Caco-2 (cell line): ENCODE measurements around the gene UBE2L5. TPM values are rescaled to one million over a fixed set of nuclear protein-coding genes. Genes with fewer than 3 reads are reported as not detected.

Experiments used
- BruUV-seq: library from RNA; stranded (reverse); fragments of 400-500 nt; replicated peaks from 2 replicates; lab custom pipeline; 2021; lab: Mats Ljungman, UMichigan
- CTCF ChIA-PET: fragments of 300-600 bp; sonication (Branson Sonifier 250); formaldehyde crosslinking; loops from one replicate; lab custom pipeline; 2022; ENCODE audit warnings: antibody characterized with exemption; lab: Charles Lee
- POLR2A ChIA-PET: fragments of 300-600 bp; sonication (Branson Sonifier 250); formaldehyde crosslinking; loops from one replicate; lab custom pipeline; 2022; ENCODE audit warnings: antibody characterized with exemption; lab: Charles Lee
- DNase-seq, 2 experiments: peaks; one replicate each; pipeline versions ENCODE4 v3.0.0 to v3.0.0-alpha.2; 2020 to 2022
- H3K27me3 ChIP-seq: replicated peaks from 2 replicates; pipeline ENCODE4 v1.6.0; 2011; ENCODE audit warnings: low read length; ENCODE audit not compliant: control insufficient read depth, insufficient read depth
- H3K36me3 ChIP-seq: 2 replicates; pipeline ENCODE4 v1.5.1; 2011; ENCODE audit warnings: low read length; ENCODE audit not compliant: control insufficient read depth, insufficient read depth
- H3K4me1 ChIP-seq: fragments of 250-450 bp; sonication (Bioruptor Pico); 2 replicates; pipeline ENCODE4 v1.5.1; 2020; ENCODE audit warnings: mild to moderate bottlenecking
- H3K4me3 ChIP-seq: 2 replicates; pipeline ENCODE4 v1.5.1; 2011; ENCODE audit warnings: low read depth, mild to moderate bottlenecking, control low read depth, low read length
- H3K9me3 ChIP-seq: fragments of 250-450 bp; sonication (Bioruptor Pico); 2 replicates; pipeline ENCODE4 v1.5.1; 2020; ENCODE audit warnings: mild to moderate bottlenecking, moderate library complexity
- H3K27ac Mint-ChIP-seq: one replicate; pipeline ENCODE4 v1.8.0; 2022; ENCODE audit warnings: mixed read lengths; ENCODE audit not compliant: unreplicated experiment
- H3K27me3 Mint-ChIP-seq: one replicate; pipeline ENCODE4 v1.8.0; 2022; ENCODE audit warnings: mixed read lengths; ENCODE audit not compliant: insufficient read depth, unreplicated experiment
- H3K36me3 Mint-ChIP-seq: one replicate; pipeline ENCODE4 v1.8.0; 2022; ENCODE audit warnings: mild to moderate bottlenecking, mixed read lengths; ENCODE audit not compliant: insufficient read depth, unreplicated experiment
- H3K4me1 Mint-ChIP-seq: one replicate; pipeline ENCODE4 v1.8.0; 2022; ENCODE audit warnings: low read depth, mixed read lengths; ENCODE audit not compliant: unreplicated experiment
- H3K4me3 Mint-ChIP-seq: one replicate; pipeline ENCODE4 v1.8.0; 2022; ENCODE audit warnings: mild to moderate bottlenecking, moderate library complexity, mixed read lengths; ENCODE audit not compliant: unreplicated experiment
- H3K9me3 Mint-ChIP-seq: one replicate; pipeline ENCODE4 v1.8.0; 2022; ENCODE audit warnings: mixed read lengths; ENCODE audit not compliant: unreplicated experiment
- intact Hi-C: fragments of 100-400 bp; cut with micrococcal nuclease; formaldehyde crosslinking; loops from one replicate; pipeline ENCODE4 v1.10.0; 2022; ENCODE audit not compliant: unreplicated experiment
- total RNA-seq: library from RNA; stranded (reverse); gene quantifications from 2 replicates; pipeline ENCODE4 v1.2.3, GENCODE V29; 2022
- TF ChIP-seq, protein P1 (sequence below), 2 experiments: fragments of 200-600 bp in 1 of 2; IDR thresholded peaks; 1 replicate in 1 of 2; 2 replicates in 1 of 2; pipeline versions ENCODE4 v1.5.1 to v1.8.0; 2011 to 2022; ENCODE audit warnings: antibody characterized with exemption in 1 of 2, control low read depth in 1 of 2, inconsistent platforms in 1 of 2, low read depth in 1 of 2, low read length in 1 of 2, mild to moderate bottlenecking in 1 of 2, moderate library complexity in 1 of 2; ENCODE audit not compliant: insufficient read depth in 1 of 2, severe bottlenecking in 1 of 2, unreplicated experiment in 1 of 2

UBE2L5 gene
- total RNA-seq, 1 experiment from 2014 or later: not detected

DNA sequence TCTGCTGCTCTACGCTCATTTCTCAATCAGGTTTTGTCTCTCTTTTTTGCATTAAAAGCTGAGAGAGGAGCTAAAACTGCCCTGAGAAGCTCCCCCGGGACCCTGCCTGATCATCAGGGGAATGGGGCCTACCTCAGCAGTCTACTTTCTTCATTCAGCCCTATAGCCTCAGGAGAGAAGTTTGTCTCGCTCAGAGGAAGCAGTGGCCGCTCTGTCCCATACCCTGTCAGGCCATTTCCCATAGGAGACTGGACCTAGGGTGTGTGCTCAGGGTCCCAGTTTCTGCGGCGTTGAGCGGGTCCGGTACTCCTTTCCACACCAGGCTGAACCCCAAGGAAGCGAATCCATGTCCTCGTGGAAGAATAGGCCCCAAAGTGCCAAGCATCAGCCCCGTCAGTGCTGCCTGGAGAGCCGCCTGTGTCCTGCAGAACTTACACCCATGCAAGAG is 21.7 kb downstream of the UBE2L5 start:
- H3K27me3 Mint-ChIP-seq: no peaks in the 10 kb centered on the region
- H3K4me1 Mint-ChIP-seq: no peaks in the 10 kb centered on the region
- intact Hi-C loops: no loop called here
- DNase-seq: no peak
- Histone ChIP-seq H3K4me1 (no peaks in the 10 kb centered on the region), H3K36me3 (no peaks in the 10 kb centered on the region), H3K27me3 (no peaks in the 10 kb centered on the region), H3K4me3 (no peak overlapping the region), H3K9me3 (no peaks in the 10 kb centered on the region)
- no peak overlapping the region for H3K4me3 Mint-ChIP-seq
- CTCF ChIA-PET: no interaction called here
- POLR2A ChIA-PET: no interaction called here
- H3K36me3 Mint-ChIP-seq: no peaks in the 10 kb centered on the region
- BruUV-seq: no TSS peak
- no peak overlapping the region for H3K27ac Mint-ChIP-seq
- TF ChIP-seq, protein P1, sequence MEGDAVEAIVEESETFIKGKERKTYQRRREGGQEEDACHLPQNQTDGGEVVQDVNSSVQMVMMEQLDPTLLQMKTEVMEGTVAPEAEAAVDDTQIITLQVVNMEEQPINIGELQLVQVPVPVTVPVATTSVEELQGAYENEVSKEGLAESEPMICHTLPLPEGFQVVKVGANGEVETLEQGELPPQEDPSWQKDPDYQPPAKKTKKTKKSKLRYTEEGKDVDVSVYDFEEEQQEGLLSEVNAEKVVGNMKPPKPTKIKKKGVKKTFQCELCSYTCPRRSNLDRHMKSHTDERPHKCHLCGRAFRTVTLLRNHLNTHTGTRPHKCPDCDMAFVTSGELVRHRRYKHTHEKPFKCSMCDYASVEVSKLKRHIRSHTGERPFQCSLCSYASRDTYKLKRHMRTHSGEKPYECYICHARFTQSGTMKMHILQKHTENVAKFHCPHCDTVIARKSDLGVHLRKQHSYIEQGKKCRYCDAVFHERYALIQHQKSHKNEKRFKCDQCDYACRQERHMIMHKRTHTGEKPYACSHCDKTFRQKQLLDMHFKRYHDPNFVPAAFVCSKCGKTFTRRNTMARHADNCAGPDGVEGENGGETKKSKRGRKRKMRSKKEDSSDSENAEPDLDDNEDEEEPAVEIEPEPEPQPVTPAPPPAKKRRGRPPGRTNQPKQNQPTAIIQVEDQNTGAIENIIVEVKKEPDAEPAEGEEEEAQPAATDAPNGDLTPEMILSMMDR (IDR thresholded peaks at IDR 0.05; ENCODE audit: insufficient read depth in 1 of 2, low read depth in 1 of 2, low read length in 1 of 2, severe bottlenecking in 1 of 2, unreplicated experiment in 1 of 2): no peak
- no peaks in the 10 kb centered on the region for H3K9me3 Mint-ChIP-seq

DNA sequence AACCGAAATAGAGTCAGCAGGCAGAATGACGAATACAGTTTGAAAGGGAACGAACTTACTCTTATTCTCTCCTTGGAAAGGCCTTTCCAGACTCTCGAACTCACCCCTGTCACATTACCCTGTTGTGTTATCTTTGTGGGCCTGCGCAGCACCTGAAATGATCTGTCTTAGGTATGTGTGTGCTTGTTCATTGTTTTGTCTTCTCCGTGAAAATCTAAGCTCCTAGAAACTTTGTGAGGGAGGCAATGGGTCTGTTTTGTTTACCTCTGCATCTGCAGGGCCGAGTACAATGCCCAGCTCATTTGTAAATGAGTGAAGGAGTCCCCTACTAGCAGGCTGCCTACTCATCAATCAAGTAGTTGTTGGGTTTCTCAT is 23.8 kb downstream of the UBE2L5 start:
- peak overlapping the region; percentile 34 for H3K4me3 Mint-ChIP-seq
- no TSS peak for BruUV-seq
- Histone ChIP-seq H3K27me3 (no peaks in the 10 kb centered on the region), H3K4me3 (no peak overlapping the region), H3K9me3 (no peaks in the 10 kb centered on the region), H3K36me3 (no peaks in the 10 kb centered on the region), H3K4me1 (no peaks in the 10 kb centered on the region)
- no peaks in the 10 kb centered on the region for H3K4me1 Mint-ChIP-seq
- H3K27me3 Mint-ChIP-seq: no peaks in the 10 kb centered on the region
- H3K9me3 Mint-ChIP-seq: no peaks in the 10 kb centered on the region
- intact Hi-C loops: no loop called here
- ChIA-PET POLR2A (interaction anchor here (0.5 kb wide), 1 partner anchor 48 kb away, joined by 4 read pairs; no protein-coding TSS in a partner anchor), CTCF (interaction anchor here (0.6 kb wide), 1 partner anchor 45 kb away, joined by 5 read pairs; no protein-coding TSS in a partner anchor)
- no peaks in the 10 kb centered on the region for H3K36me3 Mint-ChIP-seq
- TF ChIP-seq, protein P1 (IDR thresholded peaks at IDR 0.05; ENCODE audit: insufficient read depth in 1 of 2, low read depth in 1 of 2, low read length in 1 of 2, severe bottlenecking in 1 of 2, unreplicated experiment in 1 of 2): no peak
- peak overlapping the region; percentile 48 for H3K27ac Mint-ChIP-seq
- no peak for DNase-seq

DNA sequence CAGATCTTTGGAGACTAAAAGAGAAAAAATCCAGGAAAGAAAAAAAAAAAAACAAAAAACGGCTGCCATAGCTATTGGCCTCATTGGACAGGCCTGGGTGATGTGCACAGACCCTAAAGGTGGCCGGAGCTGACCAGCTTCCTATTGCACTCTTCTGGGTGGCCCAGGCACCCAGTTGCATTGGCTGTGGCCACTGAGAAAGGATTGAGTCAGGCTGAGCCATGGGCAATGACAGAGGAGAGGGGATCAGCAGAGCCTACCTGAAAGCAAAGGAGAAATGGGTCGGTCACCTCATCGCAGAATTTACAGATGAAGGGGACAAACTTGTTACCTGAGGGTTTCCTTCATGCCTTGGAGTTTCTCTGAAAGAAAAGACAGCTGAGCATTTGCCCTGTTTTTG is 26.1 kb downstream of the UBE2L5 start:
- no peaks in the 10 kb centered on the region for H3K36me3 Mint-ChIP-seq
- Histone ChIP-seq H3K36me3 (no peaks in the 10 kb centered on the region), H3K4me1 (no peaks in the 10 kb centered on the region), H3K9me3 (no peaks in the 10 kb centered on the region), H3K4me3 (no peak overlapping the region), H3K27me3 (no peaks in the 10 kb centered on the region)
- intact Hi-C loops: no loop called here
- ChIA-PET CTCF (interaction anchor here (0.7 to 0.9 kb wide), 2 partner anchors 9 to 142 kb away, joined by 3 to 4 read pairs; no protein-coding TSS in a partner anchor), POLR2A (interaction anchor here (0.6 kb wide), 1 partner anchor 16 kb away, joined by 3 read pairs; no protein-coding TSS in a partner anchor)
- H3K4me1 Mint-ChIP-seq: no peaks in the 10 kb centered on the region
- no peak for DNase-seq
- no peak overlapping the region for H3K27ac Mint-ChIP-seq
- TF ChIP-seq, protein P1 (IDR thresholded peaks at IDR 0.05; ENCODE audit: insufficient read depth in 1 of 2, low read depth in 1 of 2, low read length in 1 of 2, severe bottlenecking in 1 of 2, unreplicated experiment in 1 of 2): no peak
- no TSS peak for BruUV-seq
- no peaks in the 10 kb centered on the region for H3K9me3 Mint-ChIP-seq
- H3K27me3 Mint-ChIP-seq: no peaks in the 10 kb centered on the region
- no peak overlapping the region for H3K4me3 Mint-ChIP-seq
